Uterus (tissue), 4 donors: Measurements from ENCODE around the gene ALG3. TPM values are rescaled to one million over a fixed set of nuclear protein-coding genes. Genes with fewer than 3 reads are reported as not detected.

Source experiments
- DNase-seq, 2 donors: peaks; one replicate each; pipeline ENCODE4 v3.0.0-alpha.2; 2019 to 2020
- H3K27ac ChIP-seq, 2 donors: fragments of 200-600 bp; sonication (generic); 1 replicate in 1 of 2; 2 replicates in 1 of 2; pipeline ENCODE4 v1.5.1; 2016 to 2018
- H3K27me3 ChIP-seq, 2 donors: fragments of 200-600 bp; sonication (generic); one replicate each; pipeline ENCODE4 v1.5.1; 2018 to 2019; ENCODE audit warnings: control low read depth in 1 of 2
- H3K36me3 ChIP-seq, 2 donors: fragments of 200-600 bp; sonication (generic); one replicate each; pipeline ENCODE4 v1.5.1; 2019; ENCODE audit warnings: control low read depth in 1 of 2
- H3K4me1 ChIP-seq, 2 donors: fragments of 200-600 bp; sonication (generic); one replicate each; pipeline ENCODE4 v1.5.1; 2018 to 2019; ENCODE audit warnings: control low read depth in 1 of 2
- H3K4me3 ChIP-seq, 2 donors: fragments of 200-600 bp; sonication (generic); 1 replicate in 1 of 2; 2 replicates in 1 of 2; pipeline ENCODE4 v1.5.1; 2018 to 2019; ENCODE audit warnings: mild to moderate bottlenecking in 1 of 2
- H3K9me3 ChIP-seq, 2 donors: fragments of 200-600 bp; sonication (generic); one replicate each; pipeline ENCODE4 v1.5.1; 2019; ENCODE audit warnings: control low read depth in 1 of 2
- POLR2A ChIP-seq, 2 donors: fragments of 450-650 bp; IDR thresholded peaks; one replicate each; pipeline ENCODE4 v1.6.1; 2016; ENCODE audit warnings: antibody characterized with exemption in 2 of 2, mild to moderate bottlenecking in 1 of 2, moderate library complexity in 1 of 2
- intact Hi-C: fragments of 100-400 bp; cut with DNase I; formaldehyde crosslinking; loops from one replicate; pipeline ENCODE4 v1.15.1; 2023; ENCODE audit warnings: low total_unique reads
- total RNA-seq, 4 donors: library from RNA; depleted of rRNA in 3 of 4; stranded (reverse); fragments of >200 nt in 3 of 4; gene quantifications; one replicate each; pipeline versions ENCODE4 v1.1.0 to v1.2.4, GENCODE V29; 2014 to 2023
- TF ChIP-seq, protein P1 (sequence below), 4 experiments: fragments of 200-600 bp in 2 of 4; fragments of 450-650 bp in 2 of 4; sonication (generic) in 2 of 4; IDR thresholded peaks; one replicate each; pipeline ENCODE4 v1.5.1; 2016 to 2019; ENCODE audit warnings: antibody characterized with exemption in 4 of 4, mild to moderate bottlenecking in 2 of 4, moderate library complexity in 1 of 4
- donor health status: DM: yes; HTN: yes; CAD: no.

ALG3 gene
- total RNA-seq, 4 donors from 2014 or later = 16.5 to 77.1 (median 53.1) TPM

DNA sequence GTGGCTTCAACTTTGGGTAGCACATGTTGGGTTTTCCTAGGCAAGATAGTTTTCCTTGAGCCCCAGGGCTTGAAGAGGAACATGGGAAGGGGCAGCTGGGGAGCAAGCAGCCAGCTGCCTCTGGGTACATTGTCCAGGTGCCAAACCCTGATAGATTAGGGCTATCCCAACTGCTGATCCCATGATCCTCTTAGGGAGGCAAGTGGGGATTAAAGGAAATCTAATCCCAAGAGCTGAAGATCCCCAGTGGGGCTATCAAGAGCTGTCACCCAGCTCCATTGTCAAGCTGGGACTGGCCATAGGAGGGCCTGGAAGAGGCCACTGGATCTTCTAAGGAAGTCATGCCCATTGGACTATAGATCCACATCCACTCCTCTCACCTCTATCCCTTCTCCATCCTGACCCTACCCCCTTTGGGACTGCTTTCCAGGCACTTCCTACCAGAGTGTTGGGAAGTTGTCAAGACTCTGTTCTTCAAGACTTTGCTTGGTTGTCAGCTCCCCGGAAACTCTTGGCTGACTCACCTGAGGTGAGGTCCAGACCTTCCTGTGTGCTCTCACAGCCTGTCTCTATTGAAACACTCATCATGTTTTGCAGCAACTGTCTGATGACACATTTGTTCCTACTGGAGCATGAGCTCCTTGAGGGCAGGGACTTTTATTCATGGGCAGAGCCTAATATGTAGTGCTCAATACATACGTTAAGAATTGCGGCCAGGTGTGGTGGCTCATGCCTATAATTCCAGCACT lies 6.7 kb upstream of the ALG3 start:
- intact Hi-C loops = no loop called here
- Histone ChIP-seq H3K9me3 (no peaks in the 10 kb centered on the region), H3K36me3 (no peaks in the 10 kb centered on the region), H3K4me1 (peaks cover 0 to 9% of the 10 kb centered on the region in 2 donors), H3K27me3 (peaks cover 0 to 5% of the 10 kb centered on the region in 2 donors), H3K27ac (no peak overlapping the region), H3K4me3 (no peak overlapping the region)
- no peak for DNase-seq
- no peak for TF ChIP-seq POLR2A (IDR thresholded peaks at IDR 0.05)
- TF ChIP-seq, protein P1, sequence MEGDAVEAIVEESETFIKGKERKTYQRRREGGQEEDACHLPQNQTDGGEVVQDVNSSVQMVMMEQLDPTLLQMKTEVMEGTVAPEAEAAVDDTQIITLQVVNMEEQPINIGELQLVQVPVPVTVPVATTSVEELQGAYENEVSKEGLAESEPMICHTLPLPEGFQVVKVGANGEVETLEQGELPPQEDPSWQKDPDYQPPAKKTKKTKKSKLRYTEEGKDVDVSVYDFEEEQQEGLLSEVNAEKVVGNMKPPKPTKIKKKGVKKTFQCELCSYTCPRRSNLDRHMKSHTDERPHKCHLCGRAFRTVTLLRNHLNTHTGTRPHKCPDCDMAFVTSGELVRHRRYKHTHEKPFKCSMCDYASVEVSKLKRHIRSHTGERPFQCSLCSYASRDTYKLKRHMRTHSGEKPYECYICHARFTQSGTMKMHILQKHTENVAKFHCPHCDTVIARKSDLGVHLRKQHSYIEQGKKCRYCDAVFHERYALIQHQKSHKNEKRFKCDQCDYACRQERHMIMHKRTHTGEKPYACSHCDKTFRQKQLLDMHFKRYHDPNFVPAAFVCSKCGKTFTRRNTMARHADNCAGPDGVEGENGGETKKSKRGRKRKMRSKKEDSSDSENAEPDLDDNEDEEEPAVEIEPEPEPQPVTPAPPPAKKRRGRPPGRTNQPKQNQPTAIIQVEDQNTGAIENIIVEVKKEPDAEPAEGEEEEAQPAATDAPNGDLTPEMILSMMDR (IDR thresholded peaks at IDR 0.05) = no peak

DNA sequence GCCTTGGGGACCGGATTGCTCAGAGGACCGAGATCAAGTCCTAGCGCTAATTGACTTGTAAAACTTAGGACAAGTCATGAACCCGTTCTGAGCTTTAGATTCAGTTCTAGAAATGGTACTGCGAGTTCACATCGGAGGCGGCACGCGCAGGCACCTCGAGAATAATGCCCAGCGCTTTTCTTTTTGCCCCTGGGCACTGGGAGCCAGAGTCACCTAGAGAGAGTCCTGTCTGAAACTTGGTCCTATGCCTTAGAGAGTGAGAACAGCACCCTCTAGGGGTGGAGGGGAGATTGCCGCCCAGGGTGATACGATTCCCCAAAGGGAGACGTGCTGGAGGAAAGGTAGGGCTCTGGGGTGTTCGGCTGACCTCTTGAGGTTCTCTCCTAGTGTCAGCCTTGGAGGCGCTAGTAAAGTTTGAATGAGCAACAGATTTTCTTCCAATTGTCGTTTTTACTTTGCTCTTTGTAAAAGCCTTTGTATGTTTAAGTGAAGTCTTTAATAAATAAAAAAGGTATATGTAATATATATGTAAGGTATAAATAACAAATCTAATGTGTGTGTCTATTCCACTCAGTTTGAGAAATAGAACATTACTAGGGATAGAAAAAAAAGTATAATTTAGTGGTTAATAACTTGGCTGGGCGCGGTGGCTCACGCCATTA lies 1.5 kb upstream of the ALG3 start:
- H3K4me3 ChIP-seq = peak overlapping the region; percentile 76 to 97
- H3K36me3 ChIP-seq = no peaks in the 10 kb centered on the region
- peak overlapping the region in 1 of 2 donors; percentile 64 for H3K27ac ChIP-seq
- no peaks in the 10 kb centered on the region for H3K4me1 ChIP-seq
- peak; percentile 75 to 80 for DNase-seq
- intact Hi-C loops = no loop called here
- H3K27me3 ChIP-seq = no peaks in the 10 kb centered on the region
- no peaks in the 10 kb centered on the region for H3K9me3 ChIP-seq
- TF ChIP-seq, protein P1 (IDR thresholded peaks at IDR 0.05) = peak; percentile 73 to 81 (median 77)
- TF ChIP-seq POLR2A (IDR thresholded peaks at IDR 0.05) = no peak

DNA sequence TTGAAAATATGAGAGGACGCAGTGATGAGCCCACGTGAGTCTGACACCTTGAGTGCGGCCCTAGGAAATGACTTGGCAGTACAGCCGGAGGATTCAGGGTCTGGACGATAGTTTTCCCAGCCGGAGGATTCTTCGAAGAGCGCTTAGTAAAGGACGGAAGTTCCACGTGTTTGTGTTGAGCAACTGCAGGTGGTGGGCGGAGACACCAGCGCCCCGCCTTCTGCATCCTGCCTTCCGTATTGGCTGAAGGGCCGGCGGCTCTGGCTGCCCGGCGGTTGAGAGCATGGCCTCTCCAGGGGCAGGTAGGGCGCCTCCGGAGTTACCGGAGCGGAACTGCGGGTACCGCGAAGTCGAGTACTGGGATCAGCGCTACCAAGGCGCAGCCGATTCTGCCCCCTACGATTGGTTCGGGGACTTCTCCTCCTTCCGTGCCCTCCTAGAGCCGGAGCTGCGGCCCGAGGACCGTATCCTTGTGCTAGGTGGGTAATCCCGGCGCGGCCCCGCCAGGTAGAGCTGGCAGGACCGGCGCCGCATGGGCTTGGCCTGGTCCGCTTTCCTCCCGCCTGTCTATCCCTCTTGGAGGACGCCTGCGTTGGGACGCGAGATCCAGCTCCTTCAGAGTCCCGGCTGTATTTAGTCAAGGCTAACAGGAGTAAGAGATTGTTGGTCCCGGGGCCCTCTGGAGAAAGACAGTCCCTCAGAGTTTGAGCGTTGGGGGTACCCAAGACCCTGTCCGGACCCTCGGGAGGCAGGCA lies 827 bp upstream of the ALG3 start, which contains the start of gene EEF1AKMT4:
EEF1AKMT4 (plus strand) TSS at position 261 of the 755 bp plus-strand sequence; CDS start at position 284, 23 bp downstream.
- TF ChIP-seq, protein P1 (IDR thresholded peaks at IDR 0.05) = peak; percentile 40 to 63 (median 48)
- no peak for TF ChIP-seq POLR2A (IDR thresholded peaks at IDR 0.05)
- H3K36me3 ChIP-seq = no peaks in the 10 kb centered on the region
- intact Hi-C loops = loop anchor here (5.0 kb wide), 1 partner anchor 117 kb away; no protein-coding TSS in a partner anchor

DNA sequence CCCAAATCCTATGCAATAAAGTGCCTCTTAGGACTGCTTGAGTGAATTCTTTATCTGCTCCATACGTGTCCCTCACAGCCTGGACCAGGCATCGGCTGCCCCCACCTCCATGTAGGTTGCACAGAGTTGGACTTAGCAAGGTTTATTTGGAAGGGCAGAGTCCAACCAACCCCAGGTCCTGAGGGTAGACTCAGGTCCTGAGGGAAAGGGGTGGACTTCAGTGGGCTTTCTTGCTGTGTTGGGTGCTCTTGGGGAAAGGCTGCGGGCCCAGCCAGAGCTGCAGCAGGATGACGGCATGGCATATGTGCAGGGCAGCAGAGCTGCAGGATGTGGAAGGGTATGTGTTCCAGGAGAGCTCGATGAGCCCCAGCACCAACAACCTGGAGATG lies 6.5 kb downstream of the ALG3 start:
- Histone ChIP-seq H3K9me3 (no peaks in the 10 kb centered on the region), H3K27ac (no peak overlapping the region), H3K4me1 (no peaks in the 10 kb centered on the region), H3K27me3 (no peaks in the 10 kb centered on the region), H3K4me3 (no peak overlapping the region), H3K36me3 (no peaks in the 10 kb centered on the region)
- no peak for DNase-seq
- TF ChIP-seq, protein P1 (IDR thresholded peaks at IDR 0.05) = no peak
- TF ChIP-seq POLR2A (IDR thresholded peaks at IDR 0.05) = no peak
- intact Hi-C loops = no loop called here

More for the DNA sequence above, 827 bp upstream of the ALG3 start, which contains the start of gene EEF1AKMT4:
- Histone ChIP-seq H3K4me3 (peak within 1 kb of the TSS; percentile 76 to 97), H3K4me1 (no peaks in the 10 kb centered on the region), H3K9me3 (no peaks in the 10 kb centered on the region), H3K27me3 (no peaks in the 10 kb centered on the region), H3K27ac (peak within 1 kb of the TSS; percentile 79 to 84)
- peak; percentile 96 for DNase-seq
